GM19468 (cell line): ENCODE results near the gene PDCD1.

Experiments
- ATAC-seq: cut with Tn5 transposase; IDR thresholded peaks from one replicate; pipeline ENCODE4 v1.9.1; 2021; ENCODE audit warnings: mild to moderate bottlenecking, moderate library complexity, moderate number of reproducible peaks; ENCODE audit not compliant: unreplicated experiment; ENCODE audit errors: extremely low read depth

Gene PDCD1

GRCh38 chr2:241855245-241855887 lies 3.3 kb downstream of the PDCD1 start:
- no peak for ATAC-seq

- no peak for ATAC-seq
Observed at GRCh38 chr2:241854342-241855244, 4.1 kb downstream of the PDCD1 start.

- no peak for ATAC-seq
Observed at GRCh38 chr2:241853651-241854341, 4.9 kb downstream of the PDCD1 start.

- no peak for ATAC-seq
Observed at GRCh38 chr2:241852981-241853631, 5.6 kb downstream of the PDCD1 start.

GRCh38 chr2:241852116-241852980 lies 6.3 kb downstream of the PDCD1 start:
- ATAC-seq: no peak

- no peak for ATAC-seq
Observed at GRCh38 chr2:241851325-241852115, 7.2 kb downstream of the PDCD1 start.

GRCh38 chr2:241850544-241851324 lies 8.0 kb downstream of the PDCD1 start:
- no peak for ATAC-seq

GRCh38 chr2:241849616-241850543 lies 8.8 kb downstream of the PDCD1 start:
- ATAC-seq: no peak

- ATAC-seq: no peak
Observed at GRCh38 chr2:241848761-241849615, 9.7 kb downstream of the PDCD1 start.

GRCh38 chr2:241846406-241846805 lies 12.3 kb downstream of the PDCD1 start:
- no peak for ATAC-seq

- no peak for ATAC-seq
Observed at GRCh38 chr2:241844831-241845578, 13.7 kb downstream of the PDCD1 start.

GRCh38 chr2:241844066-241844728 lies 14.5 kb downstream of the PDCD1 start:
- ATAC-seq: peak; percentile 48

- ATAC-seq: no peak
Observed at GRCh38 chr2:241843321-241844065, 15.2 kb downstream of the PDCD1 start.

GRCh38 chr2:241842620-241843211 lies 16.0 kb downstream of the PDCD1 start:
- ATAC-seq: no peak
